ENCODE measurements around the gene GNAS-AS1. TPM values are rescaled to one million over a fixed set of nuclear protein-coding genes. Genes with fewer than 3 reads are reported as not detected.

GNAS-AS1 gene
- total and polyA plus RNA-seq, 2 of the 8 experiments (the other 6 are each of a cell fraction or from before 2014, with no cell fraction given) = 4.7 to 13.7 TPM

- DNase-seq (ENCODE audit: low read depth in 1 of 2, low spot score in 2 of 2) = no peak
- no peaks in the 10 kb centered on the region for H3K79me2 ChIP-seq (ENCODE audit: control insufficient read depth in 1 of 2, insufficient read depth in 2 of 2, low read length in 2 of 2)
- H3K27me3 ChIP-seq (replicated peaks in 1 of 4; ENCODE audit: control insufficient read depth in 3 of 4, extremely low read depth in 1 of 4, insufficient read depth in 3 of 4, low read length in 3 of 4) = no peaks in the 10 kb centered on the region; a peak in 1 of 7 replicates
- no peaks in the 10 kb centered on the region for H3K36me3 ChIP-seq (ENCODE audit: control insufficient read depth in 2 of 4, insufficient read depth in 4 of 4, low read length in 3 of 4)
- ChIA-PET POLR2A (ENCODE audit: partially characterized antibody) (interaction anchor here (1.2 kb wide), 1 partner anchor 46 kb away, joined by 3 read pairs; no protein-coding TSS in a partner anchor), CTCF (ENCODE audit: partially characterized antibody) (interaction anchor here (0.6 to 1.3 kb wide), 5 partner anchors 12 to 182 kb away, joined by 3 to 4 read pairs (median 3); partner anchors contain the start of gene STX16)
- no peak overlapping the region for H2BK120ac ChIP-seq (replicated peaks; ENCODE audit: low read depth, low read length)
- no peak overlapping the region for H4K91ac ChIP-seq (replicated peaks; ENCODE audit: insufficient read length, low read length)
- no peak overlapping the region for H3K14ac ChIP-seq (ENCODE audit: insufficient read length)
- no peak overlapping the region for H2BK20ac ChIP-seq (ENCODE audit: low read length)
- no peaks in the 10 kb centered on the region for H3K79me1 ChIP-seq (ENCODE audit: low read depth, low read length)
- no peak overlapping the region for H2BK15ac ChIP-seq (ENCODE audit: low read length)
- no peak overlapping the region for H4K8ac ChIP-seq (ENCODE audit: extremely low read depth, insufficient read depth, low read length)
- no peak overlapping the region for H3K9ac ChIP-seq (replicated peaks in 1 of 4; ENCODE audit: extremely low read depth in 1 of 4, low read depth in 3 of 4, low read length in 3 of 4)
- no peak overlapping the region for H3K4me2 ChIP-seq (ENCODE audit: insufficient read depth in 1 of 2, low read depth in 2 of 2, low read length in 2 of 2)
- H3K4me3 ChIP-seq (ENCODE audit: extremely low read depth in 1 of 4, insufficient read depth in 2 of 4, low read depth in 3 of 4, low read length in 4 of 4) = no peak overlapping the region
- H3K9me3 ChIP-seq (ENCODE audit: insufficient read depth in 2 of 2, low read depth in 1 of 2, low read length in 1 of 2) = no peaks in the 10 kb centered on the region
- no peak overlapping the region for H2BK12ac ChIP-seq (ENCODE audit: low read depth, low read length)
- H3K18ac ChIP-seq (ENCODE audit: extremely low read depth, low read length) = no peak overlapping the region
- no peak overlapping the region for H2AFZ ChIP-seq (ENCODE audit: low read length)
- H3K56ac ChIP-seq (replicated peaks; ENCODE audit: insufficient read length, low read depth, low read length) = no peak overlapping the region
- no peak overlapping the region for H2BK5ac ChIP-seq (ENCODE audit: low read depth, low read length)
- no peak for FAIRE-seq
- no peak overlapping the region for H3K27ac ChIP-seq (ENCODE audit: low read depth, low read length)
- H2AK5ac ChIP-seq (ENCODE audit: low read depth, low read length) = no peak overlapping the region
- H4K5ac ChIP-seq (ENCODE audit: insufficient read length, low read depth, low read length) = no peak overlapping the region
- whole genome bisulfite sequencing, 2 experiments (ENCODE audit: extremely low coverage in 1 of 2, insufficient coverage in 1 of 2, insufficient read length in 1 of 2, insufficient replicate concordance in 2 of 2, low coverage in 1 of 2, low lambda C conversion rate in 2 of 2, missing lambda C conversion rate in 1 of 2) = 92% methylated on average over 12 of the region's 12 CpGs; no CpG with 5 or more reads in 1 of the 2 experiments
- no peak overlapping the region for H3K4ac ChIP-seq (replicated peaks; ENCODE audit: insufficient read length, low read depth, low read length)
- no peaks in the 10 kb centered on the region for H4K20me1 ChIP-seq (replicated peaks in 1 of 2; ENCODE audit: control insufficient read depth in 1 of 2, insufficient read depth in 2 of 2, low read length in 2 of 2)
- peaks cover 0 to 4% (median 0%) of the 10 kb centered on the region in 4 experiments; a peak in 4 of 7 replicates for H3K4me1 ChIP-seq (replicated peaks in 1 of 4; ENCODE audit: control insufficient read depth in 3 of 4, insufficient read depth in 4 of 4, low read length in 3 of 4)
- no peak overlapping the region for H3K23ac ChIP-seq (ENCODE audit: insufficient read length)
- no peaks in the 10 kb centered on the region; the same call in 1 of the 2 replicates for H3K23me2 ChIP-seq (ENCODE audit: low read depth, low read length)
- TF ChIP-seq TBP (IDR thresholded peaks at IDR 0.05; ENCODE audit: low read depth, low read length) = no peak
- TF ChIP-seq CHD1 (IDR thresholded peaks at IDR 0.05; ENCODE audit: low read depth, low read length) = no peak
- no peak for TF ChIP-seq TAF7 (optimal IDR thresholded peaks at IDR 0.05; ENCODE audit: borderline replicate concordance, low read depth, low read length)
- TF ChIP-seq SIX5 (IDR thresholded peaks at IDR 0.05; ENCODE audit: low read depth, low read length) = no peak
- TF ChIP-seq RNF2 (IDR thresholded peaks at IDR 0.05; ENCODE audit: borderline replicate concordance, low read depth, low read length, missing control alignments, poor library complexity, severe bottlenecking) = no peak
- no peak for TF ChIP-seq FOSL1 (IDR thresholded peaks at IDR 0.05; ENCODE audit: insufficient read depth, low read depth, low read length)
- TF ChIP-seq HDAC2 (IDR thresholded peaks at IDR 0.05; ENCODE audit: borderline replicate concordance in 1 of 2, low read depth in 2 of 2, low read length in 2 of 2) = no peak
- no peak for TF ChIP-seq MAX (IDR thresholded peaks at IDR 0.05)
- TF ChIP-seq BCL11A (IDR thresholded peaks at IDR 0.05; ENCODE audit: low read depth in 2 of 2, low read length in 2 of 2) = no peak
- no peak for TF ChIP-seq SRF (IDR thresholded peaks at IDR 0.05; ENCODE audit: low read depth, low read length)
- no peak for TF ChIP-seq ASH2L (IDR thresholded peaks at IDR 0.05; ENCODE audit: low read length)
- TF ChIP-seq RFX5 (IDR thresholded peaks at IDR 0.05; ENCODE audit: borderline replicate concordance, low read depth, low read length) = no peak
- TF ChIP-seq SP1 (IDR thresholded peaks at IDR 0.05; ENCODE audit: low read depth, low read length) = no peak
- TF ChIP-seq POLR2AphosphoS5 (IDR thresholded peaks at IDR 0.05; ENCODE audit: low read depth, low read length) = no peak
These were observed 67.1 kb downstream of the GNAS-AS1 start for GRCh38 chr20:58783511-58784011.
